K562 treated with DMSO at 1 percent for 12 hours (cell line): ENCODE measurements around the gene CUL9. TPM values are rescaled to one million over a fixed set of nuclear protein-coding genes. Genes with fewer than 3 reads are reported as not detected.

Source experiments
- total RNA-seq: library from RNA; unstranded; fragments of 300-600 nt; gene quantifications from 2 replicates; pipeline ENCODE4 v1.2.3, GENCODE V29; 2022; ENCODE audit not compliant: insufficient read depth

Gene CUL9
- 17.5 and 22.0 TPM in 2 replicates for total RNA-seq

GRCh38 chr6:43181942-43182860, at the start of gene CUL9:
Gene CUL9, plus strand, starts transcription at chr6:43182196. Its CDS starts 2,115 bp downstream, at chr6:43184311.

GRCh38 chr6:43170931-43171706, 10.9 kb upstream of the CUL9 start, which contains the start of gene SRF:
Gene SRF, plus strand, starts transcription at chr6:43171269. Its CDS starts 388 bp downstream, at chr6:43171657.

DNA sequence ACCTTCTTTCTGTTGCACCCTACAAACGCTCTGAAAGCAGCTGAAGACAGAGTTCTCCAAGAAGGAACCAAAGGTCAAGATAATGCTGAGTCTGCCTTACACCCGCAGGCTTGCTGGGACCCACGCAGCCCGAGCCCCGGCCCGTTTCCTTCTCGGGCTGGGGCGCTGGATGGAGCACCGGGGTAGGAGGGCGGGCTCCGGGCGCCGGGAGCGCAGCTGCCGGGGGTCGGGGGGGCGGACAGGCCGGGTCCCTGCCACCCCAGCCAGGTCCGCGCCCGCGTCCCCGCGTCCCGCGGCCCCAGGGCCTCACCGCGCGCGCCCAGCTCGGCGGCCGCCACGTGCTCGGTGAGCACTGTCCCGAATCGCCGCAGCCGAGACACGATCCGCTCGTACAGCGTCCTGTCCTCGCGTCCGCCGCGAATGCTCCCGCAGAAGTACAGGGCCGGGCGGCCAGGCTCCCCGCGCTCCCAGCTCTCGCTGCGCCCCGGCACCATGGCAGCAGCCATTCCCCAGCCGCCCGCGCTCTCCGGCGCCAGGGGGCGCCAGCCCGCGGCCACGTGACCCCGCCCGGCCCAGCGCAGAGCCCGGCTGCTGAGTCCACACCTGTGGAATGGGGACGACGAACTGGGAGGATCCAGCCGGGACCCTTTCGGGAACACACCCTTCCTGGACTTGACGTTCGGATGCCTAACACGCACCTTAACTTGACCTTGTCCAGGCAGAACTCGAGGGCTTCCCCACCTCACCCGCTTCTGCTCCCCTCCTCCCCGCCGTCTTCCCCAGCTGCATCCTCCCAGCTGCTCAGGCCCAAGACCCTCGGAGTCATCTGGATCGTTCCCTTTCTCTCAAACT, 47.2 kb downstream of the CUL9 start, which contains the start of gene DNPH1:
DNPH1 (minus strand) TSS at position 531 of the 852 bp plus-strand sequence; CDS start at position 506, 25 bp downstream.

GRCh38 chr6:43242908-43243663, 61.1 kb downstream of the CUL9 start, which contains the start of gene TTBK1:
Gene TTBK1, plus strand, starts transcription at chr6:43243481. Its CDS starts 3,180 bp downstream, at chr6:43246661.

Other genes starting within 250 kb of the CUL9 start
- gene GNMT, start 221.4 kb upstream of the CUL9 start, total RNA-seq, result not detected in 2 replicates
- 40.6 and 51.9 TPM in 2 replicates for gene PEX6, start 203.0 kb upstream of the CUL9 start, total RNA-seq
- 28.8 and 63.1 TPM in 2 replicates for gene PPP2R5D, start 197.6 kb upstream of the CUL9 start, total RNA-seq
- gene MEA1, start 168.2 kb upstream of the CUL9 start, total RNA-seq, result 103 and 123 TPM in 2 replicates
- gene KLHDC3, start 167.9 kb upstream of the CUL9 start, total RNA-seq, result 176 and 182 TPM in 2 replicates
- gene RRP36, start 160.6 kb upstream of the CUL9 start, total RNA-seq, result 89.7 and 118 TPM in 2 replicates
- 19.4 and 31.7 TPM in 2 replicates for gene CUL7, start 128.3 kb upstream of the CUL9 start, total RNA-seq
- gene MRPL2, start 122.8 kb upstream of the CUL9 start, total RNA-seq, result 113 and 127 TPM in 2 replicates
- 22.5 and 34.5 TPM in 2 replicates for gene KLC4, start 122.6 kb upstream of the CUL9 start, total RNA-seq
- gene PTK7, start 105.9 kb upstream of the CUL9 start, total RNA-seq, result 9.1 and 16.9 TPM in 2 replicates
- gene SRF, start 10.9 kb upstream of the CUL9 start, total RNA-seq, result 23.4 and 33.8 TPM in 2 replicates
- 185 and 274 TPM in 2 replicates for gene DNPH1, start 47.3 kb downstream of the CUL9 start, total RNA-seq
- gene TTBK1, start 61.3 kb downstream of the CUL9 start, total RNA-seq, result not detected in 2 replicates
- not detected in 2 replicates for gene SLC22A7, start 116.1 kb downstream of the CUL9 start, total RNA-seq
- gene CRIP3, start 126.6 kb downstream of the CUL9 start, total RNA-seq, result 1.3 TPM in 1 of 2 replicates, not detected in the other
- 5.9 and 28.7 TPM in 2 replicates for gene ZNF318, start 187.5 kb downstream of the CUL9 start, total RNA-seq
- gene ABCC10, start 245.3 kb downstream of the CUL9 start, total RNA-seq, result 12.4 and 39.0 TPM in 2 replicates